ENCODE results near the gene DNPH1.

Gene DNPH1

GRCh38 chr6:43180058-43180457, 49.2 kb downstream of the DNPH1 start:
- DNase-seq = no peak

- no peak for DNase-seq
Measured at GRCh38 chr6:43178951-43179830, 50.1 kb downstream of the DNPH1 start.

GRCh38 chr6:43178150-43178549, 51.1 kb downstream of the DNPH1 start:
- DNase-seq = no peak

GRCh38 chr6:43176423-43176786, 52.9 kb downstream of the DNPH1 start:
- DNase-seq = no peak

- no peak for DNase-seq
Measured at GRCh38 chr6:43175676-43176422, 53.4 kb downstream of the DNPH1 start.
